Measurements from ENCODE around the gene TCERG1L. TPM values are rescaled to one million over a fixed set of nuclear protein-coding genes. Genes with fewer than 3 reads are reported as not detected.

TCERG1L gene
- total RNA-seq, 4 donors from 2014 or later, result 0.24 TPM; not detected in 3

DNA sequence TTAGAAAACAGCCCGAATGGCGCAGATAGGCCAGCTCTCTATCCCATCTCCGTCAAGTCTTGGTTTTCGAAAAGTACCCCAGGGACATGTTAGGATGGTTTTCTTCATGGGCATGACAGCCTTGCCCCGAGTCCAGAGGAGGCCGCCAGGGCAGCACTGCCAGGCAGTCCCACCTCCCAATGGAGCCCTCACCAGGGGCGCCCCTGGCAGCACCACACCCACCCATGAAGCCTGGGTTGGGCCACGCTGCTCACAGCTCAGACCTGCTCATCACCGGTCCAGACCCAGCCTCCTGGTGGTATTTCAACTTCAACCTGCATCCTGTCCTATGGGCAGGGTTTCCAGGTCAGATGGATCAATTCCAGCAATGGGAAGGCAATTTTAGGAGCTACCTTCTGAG, 53.3 kb downstream of the TCERG1L start:
- TF ChIP-seq, protein P1, sequence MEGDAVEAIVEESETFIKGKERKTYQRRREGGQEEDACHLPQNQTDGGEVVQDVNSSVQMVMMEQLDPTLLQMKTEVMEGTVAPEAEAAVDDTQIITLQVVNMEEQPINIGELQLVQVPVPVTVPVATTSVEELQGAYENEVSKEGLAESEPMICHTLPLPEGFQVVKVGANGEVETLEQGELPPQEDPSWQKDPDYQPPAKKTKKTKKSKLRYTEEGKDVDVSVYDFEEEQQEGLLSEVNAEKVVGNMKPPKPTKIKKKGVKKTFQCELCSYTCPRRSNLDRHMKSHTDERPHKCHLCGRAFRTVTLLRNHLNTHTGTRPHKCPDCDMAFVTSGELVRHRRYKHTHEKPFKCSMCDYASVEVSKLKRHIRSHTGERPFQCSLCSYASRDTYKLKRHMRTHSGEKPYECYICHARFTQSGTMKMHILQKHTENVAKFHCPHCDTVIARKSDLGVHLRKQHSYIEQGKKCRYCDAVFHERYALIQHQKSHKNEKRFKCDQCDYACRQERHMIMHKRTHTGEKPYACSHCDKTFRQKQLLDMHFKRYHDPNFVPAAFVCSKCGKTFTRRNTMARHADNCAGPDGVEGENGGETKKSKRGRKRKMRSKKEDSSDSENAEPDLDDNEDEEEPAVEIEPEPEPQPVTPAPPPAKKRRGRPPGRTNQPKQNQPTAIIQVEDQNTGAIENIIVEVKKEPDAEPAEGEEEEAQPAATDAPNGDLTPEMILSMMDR (IDR thresholded peaks at IDR 0.05), result no peak
- no peak for DNase-seq (ENCODE audit: low spot score)

DNA sequence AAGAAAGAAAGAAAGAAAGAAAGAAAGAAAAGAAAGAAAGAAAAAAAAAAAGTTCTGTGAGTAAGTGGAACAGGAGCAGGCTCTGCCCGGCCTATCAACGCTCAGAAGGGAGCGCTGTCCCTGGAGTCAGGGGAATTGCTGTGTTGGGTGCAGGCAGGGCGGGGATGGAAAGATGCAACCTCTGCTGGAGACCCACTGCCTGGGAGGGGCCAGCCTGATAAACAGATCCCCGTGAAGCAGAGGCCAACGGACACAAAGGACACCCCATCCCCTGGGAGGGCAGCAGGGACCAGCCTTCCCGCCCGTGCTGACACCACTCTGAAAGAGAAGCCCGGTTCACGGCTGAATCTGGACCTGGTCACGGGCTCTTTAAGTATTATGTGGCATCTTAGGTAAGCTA, 54.5 kb downstream of the TCERG1L start:
- TF ChIP-seq, protein P1 (IDR thresholded peaks at IDR 0.05), result no peak
- no peak for DNase-seq (ENCODE audit: low spot score)
- no peak for ATAC-seq (ENCODE audit: low FRiP score)

More for the DNA sequence above, 53.3 kb downstream of the TCERG1L start:
- no peak for ATAC-seq (ENCODE audit: low FRiP score)

DNA sequence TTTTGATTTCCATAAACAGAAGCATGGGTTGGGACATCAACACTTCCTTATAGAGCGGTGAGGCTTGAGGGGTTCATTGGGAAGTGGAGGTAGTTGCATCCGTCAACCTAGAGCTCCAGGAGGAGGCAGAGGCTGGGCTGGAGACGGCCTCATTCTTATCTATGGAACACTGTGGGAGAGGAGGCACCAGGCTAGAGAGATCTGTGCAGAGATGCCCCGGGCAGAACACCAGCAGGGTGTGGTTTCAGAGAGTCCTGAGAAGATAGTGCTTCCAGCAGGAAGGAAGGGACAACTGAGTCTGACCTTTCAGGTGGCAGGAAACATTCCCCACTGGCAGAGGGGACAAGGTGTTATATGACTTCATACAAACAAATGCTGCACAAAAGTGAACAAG, 56.7 kb downstream of the TCERG1L start:
- no peak for DNase-seq (ENCODE audit: low spot score)
- TF ChIP-seq, protein P1 (IDR thresholded peaks at IDR 0.05), result no peak
- ATAC-seq (ENCODE audit: low FRiP score), result no peak

DNA sequence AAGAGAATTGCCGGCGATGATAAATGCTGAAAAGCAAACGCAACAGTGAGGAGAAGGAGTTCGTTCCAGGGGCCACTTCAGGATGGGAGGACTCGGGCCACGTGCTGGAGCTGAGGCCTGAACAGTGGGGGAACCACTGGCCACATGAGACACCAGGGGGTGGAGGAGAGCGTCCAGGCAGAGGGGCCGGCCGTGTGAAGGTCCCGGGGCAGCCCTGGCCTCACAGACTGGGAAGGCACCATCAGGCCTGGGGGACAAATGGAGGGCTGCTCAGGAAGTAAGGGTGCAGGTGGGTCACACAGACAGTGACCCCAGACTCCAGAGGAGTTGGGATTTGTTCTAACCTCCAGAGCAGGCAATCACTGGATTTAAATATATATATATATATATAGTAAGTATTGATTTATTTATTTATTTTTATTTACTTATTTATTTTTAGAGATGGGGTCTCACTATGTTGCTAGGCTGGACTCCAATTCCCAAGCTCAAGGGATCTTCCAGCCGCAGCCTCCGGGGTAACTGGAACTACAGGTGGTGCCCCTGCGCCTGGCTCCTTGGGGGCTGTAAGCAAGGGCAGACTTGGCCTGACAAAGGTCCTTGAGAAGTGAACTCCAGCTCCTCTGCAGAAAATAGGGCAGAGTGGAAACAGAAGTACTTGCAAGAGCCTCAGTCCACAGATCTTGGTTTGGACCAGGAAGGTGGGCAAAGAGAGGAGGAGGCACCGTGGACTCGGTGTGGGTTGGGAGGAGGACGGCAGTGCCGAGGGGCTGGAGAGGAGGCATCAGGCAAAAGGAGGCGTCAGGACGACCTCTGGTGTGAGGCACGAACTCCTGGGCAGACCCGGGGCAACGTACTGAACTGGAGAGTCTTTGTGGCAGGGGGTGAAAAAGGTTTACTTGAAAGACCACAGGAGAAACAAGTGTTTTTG, 57.3 kb downstream of the TCERG1L start:
- no peak for ATAC-seq (ENCODE audit: low FRiP score)
- no peak for DNase-seq (ENCODE audit: low spot score)
- TF ChIP-seq, protein P1 (IDR thresholded peaks at IDR 0.05), result no peak

DNA sequence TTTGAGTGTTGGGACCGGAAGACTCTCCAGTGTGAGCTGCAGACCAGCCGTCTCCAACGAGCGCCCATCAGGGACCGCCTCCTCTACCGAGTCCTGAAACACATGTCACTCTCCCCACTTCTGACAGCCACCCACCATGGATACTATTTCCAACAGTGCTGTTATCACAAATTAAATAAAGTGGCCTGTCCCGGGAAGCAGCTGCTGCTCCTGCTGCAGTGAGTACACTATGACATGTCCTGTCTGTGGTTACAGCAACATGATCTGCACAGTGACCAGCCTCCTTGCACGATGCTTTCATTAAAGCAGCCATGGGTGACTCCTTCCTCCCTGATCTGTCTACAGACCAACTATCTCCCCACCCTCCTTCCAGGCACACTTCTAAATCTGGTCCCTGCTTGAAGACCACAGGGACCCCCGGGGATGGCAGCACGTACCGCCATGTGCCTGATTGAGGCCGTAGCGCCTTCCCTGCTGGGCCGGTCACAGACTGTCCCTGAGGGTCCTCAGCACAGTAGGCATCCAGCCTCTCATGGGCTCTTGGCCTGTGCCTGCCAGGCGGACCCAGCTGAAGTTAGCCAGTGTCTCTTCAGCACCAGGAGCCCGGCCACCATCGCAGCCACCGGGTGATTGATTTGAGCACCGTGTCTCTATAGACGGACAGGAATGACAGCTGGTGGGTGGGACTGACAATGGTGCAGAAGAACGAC, 58.8 kb downstream of the TCERG1L start:
- TF ChIP-seq, protein P1 (IDR thresholded peaks at IDR 0.05), result no peak
- ATAC-seq (ENCODE audit: low FRiP score) (no peak), DNase-seq (ENCODE audit: low spot score) (no peak)

DNA sequence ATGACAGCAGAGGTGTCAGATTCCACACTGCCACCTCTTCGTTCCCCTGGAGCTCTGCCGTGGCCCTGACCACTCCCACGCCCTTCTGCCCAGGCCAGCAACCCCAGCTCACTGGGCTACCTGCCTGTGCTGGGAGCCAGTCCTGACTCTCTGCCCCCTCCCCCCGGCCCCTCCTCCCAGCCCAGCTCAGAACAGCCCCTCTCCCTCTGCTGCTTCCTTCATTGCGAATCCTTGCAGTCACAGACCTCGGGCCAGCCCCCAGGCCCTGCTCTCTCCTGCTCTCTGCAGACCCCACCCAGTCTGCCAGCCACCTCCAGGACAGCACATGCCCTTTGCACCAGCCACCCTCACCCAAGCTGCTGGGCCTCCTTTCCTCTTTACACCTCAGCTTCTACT, 60.4 kb downstream of the TCERG1L start:
- DNase-seq (ENCODE audit: low spot score) (no peak), ATAC-seq (ENCODE audit: low FRiP score) (no peak)
- TF ChIP-seq, protein P1 (IDR thresholded peaks at IDR 0.05), result no peak
